GM21526 (cell line): Measurements from ENCODE around the gene KCNH2.

Experiments used
- ATAC-seq: cut with Tn5 transposase; IDR thresholded peaks from one replicate; pipeline ENCODE4 v1.9.1; 2021; ENCODE audit warnings: moderate library complexity; ENCODE audit not compliant: unreplicated experiment, low FRiP score

KCNH2 gene

GRCh38 chr7:150963707-150964559 lies 14.2 kb downstream of the KCNH2 start:
- ATAC-seq = no peak

DNA sequence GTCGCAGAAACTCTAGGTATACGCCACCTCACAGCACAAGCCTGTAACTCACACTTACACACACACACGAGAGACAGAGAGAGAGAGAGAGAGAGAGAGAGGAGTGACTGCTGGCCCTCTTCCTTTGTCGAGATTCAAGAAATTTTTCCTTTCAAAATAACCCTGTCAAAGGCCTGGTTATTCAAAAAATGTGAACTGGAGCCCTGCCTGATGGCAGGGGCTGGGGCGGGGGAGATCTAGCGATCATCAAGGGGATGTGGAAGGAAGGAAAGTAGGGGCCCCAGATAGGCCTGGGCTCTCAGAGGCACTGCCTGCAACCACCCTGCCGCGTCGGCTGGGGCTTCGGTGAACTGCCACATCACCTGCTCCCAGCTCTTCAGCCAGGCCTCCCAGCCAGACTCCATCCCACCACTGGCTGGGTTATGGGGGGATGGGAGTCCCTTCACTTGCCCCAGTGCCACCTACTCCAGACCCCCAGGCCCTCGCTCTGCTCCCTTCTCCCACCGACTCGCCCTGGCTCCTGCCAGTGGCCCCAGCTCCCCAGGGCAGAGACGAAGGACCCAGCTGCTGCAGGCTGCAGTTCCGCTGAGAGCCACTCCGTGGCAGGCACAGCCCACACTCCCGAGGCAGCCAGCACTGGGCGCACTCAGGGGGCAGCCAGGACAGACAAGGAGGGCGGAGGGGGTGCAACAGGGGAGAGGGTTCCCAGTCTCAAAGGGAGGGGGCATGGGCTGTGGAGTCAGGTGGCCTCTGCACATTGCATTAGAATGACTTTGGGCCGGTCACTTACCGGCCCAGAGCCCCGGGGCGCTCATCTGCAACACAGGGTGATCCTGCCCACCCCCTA lies 15.3 kb downstream of the KCNH2 start:
- ATAC-seq = no peak

- no peak for ATAC-seq
Measured at GRCh38 chr7:150962290-150962552, 15.9 kb downstream of the KCNH2 start.

DNA sequence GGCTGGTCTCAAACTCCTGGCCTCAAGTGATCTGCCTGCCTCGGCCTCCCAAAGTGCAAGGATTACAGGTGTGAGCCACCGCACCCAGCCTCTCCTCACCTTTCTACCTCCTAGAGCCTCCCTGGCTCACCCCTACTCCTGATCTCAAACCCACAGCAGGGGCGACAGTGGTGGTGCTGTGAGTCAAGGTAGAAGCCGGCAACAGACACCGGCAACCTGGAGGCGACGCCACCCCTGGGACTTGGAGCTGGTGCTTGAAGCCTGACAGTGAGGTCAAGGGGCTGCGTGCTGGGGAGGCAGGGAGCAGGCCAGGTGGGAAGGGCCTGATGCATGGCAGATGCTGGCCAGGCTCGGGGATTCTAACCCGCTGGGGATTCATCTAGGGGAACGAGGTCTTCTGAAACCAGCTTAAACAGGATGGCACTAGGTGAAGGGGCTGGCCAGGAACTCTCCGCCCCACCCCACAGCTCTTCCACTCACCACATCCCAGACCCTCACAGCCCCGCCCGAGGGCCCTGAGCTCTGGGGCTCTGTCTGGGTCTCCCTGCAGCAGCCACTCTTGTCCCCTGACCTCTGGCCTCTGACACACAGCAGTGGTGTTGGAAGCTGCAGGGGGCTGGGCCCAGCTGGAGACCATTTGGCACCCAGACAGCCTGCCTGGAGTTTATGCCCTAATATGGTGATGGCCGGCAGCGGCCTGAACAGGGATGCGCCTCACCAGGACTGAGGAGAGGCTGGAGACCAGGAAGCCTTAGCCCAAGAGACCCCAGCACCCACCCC lies 16.4 kb downstream of the KCNH2 start:
- ATAC-seq = no peak

DNA sequence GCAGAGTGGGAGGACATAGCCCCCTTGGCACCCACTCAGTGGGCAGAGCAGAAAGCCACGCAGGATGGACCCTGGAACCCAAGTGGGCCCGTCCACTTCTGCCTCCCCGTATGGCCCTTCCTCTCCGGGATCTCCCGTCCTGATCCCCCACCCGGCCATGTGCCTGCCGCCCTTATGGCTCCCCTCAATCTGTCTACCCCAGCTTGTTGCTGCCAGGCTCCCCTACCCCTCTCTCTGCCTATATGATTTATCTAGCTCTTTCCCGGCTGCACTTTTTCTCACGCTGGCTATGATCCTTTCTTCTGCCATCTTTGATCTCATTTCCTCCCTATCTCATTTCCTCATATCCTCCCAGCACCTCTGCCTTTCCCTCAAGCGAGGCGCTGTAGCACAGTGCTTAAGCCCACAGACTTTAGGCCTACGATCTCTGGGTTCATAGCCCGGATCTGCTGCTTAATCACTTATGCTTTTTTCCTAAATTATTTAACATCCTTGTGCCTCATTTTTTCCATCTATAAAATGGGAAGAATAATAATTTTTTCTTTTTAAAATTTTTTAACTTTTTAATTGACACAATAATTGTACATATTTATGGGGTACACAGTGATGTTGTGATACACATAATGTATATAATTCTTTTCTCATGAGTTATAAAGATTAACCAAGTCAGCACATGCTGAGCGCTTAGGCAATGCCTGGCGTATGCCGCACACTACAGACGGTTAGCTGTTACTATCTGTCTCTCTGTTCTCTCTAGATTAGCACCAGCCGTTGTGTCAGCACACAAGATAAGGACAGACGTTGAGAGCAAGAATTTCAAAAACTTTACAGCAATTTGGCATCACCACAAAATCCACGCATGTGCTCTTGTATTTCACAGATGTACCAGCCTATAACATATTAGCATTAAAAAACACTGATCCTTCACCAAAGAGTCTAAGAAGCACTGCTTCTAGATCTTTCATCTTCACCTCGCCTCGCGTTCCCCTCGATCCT lies 18.1 kb downstream of the KCNH2 start:
- ATAC-seq = no peak

GRCh38 chr7:150959081-150959480 lies 19.0 kb downstream of the KCNH2 start:
- no peak for ATAC-seq

- ATAC-seq = no peak
Measured at GRCh38 chr7:150958597-150958996, 19.5 kb downstream of the KCNH2 start.

GRCh38 chr7:150958062-150958552 lies 20.0 kb downstream of the KCNH2 start:
- no peak for ATAC-seq

GRCh38 chr7:150957133-150958020 lies 20.7 kb downstream of the KCNH2 start:
- ATAC-seq = no peak

DNA sequence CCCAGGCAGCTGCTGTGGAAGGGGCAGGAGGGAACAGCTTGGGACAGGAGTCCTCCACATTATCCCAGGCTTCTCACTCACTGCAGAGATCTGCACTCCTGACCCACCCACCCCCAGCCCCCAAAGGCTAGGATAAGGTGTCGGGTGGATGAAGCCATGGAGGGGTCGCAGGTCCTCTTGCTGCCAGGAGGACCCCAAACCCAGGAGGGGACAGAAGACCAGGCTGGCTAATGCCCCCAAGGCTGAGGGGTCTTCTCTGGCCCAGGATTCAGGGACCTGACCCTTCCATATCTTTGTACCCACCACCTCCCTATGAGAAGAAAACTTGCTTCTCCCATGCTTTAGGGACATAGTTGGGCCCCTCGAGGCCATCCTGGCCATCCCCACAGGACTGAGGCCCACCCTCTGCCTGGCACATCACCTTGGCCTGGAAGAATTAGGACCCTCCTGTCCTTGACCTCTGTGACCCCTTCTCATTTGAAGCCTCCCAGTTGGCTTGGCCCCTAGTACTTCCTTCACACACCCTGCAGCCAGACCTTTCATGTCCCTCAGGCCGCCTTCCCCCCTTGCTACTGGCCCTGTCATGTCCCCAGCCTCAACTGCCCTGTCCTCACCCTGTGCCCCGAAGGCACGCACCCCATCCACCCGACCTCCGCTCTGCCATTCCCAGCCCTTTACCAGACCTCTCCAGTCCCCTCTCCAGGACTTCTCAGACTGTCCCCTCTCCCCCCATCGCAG lies 21.6 kb downstream of the KCNH2 start:
- no peak for ATAC-seq

DNA sequence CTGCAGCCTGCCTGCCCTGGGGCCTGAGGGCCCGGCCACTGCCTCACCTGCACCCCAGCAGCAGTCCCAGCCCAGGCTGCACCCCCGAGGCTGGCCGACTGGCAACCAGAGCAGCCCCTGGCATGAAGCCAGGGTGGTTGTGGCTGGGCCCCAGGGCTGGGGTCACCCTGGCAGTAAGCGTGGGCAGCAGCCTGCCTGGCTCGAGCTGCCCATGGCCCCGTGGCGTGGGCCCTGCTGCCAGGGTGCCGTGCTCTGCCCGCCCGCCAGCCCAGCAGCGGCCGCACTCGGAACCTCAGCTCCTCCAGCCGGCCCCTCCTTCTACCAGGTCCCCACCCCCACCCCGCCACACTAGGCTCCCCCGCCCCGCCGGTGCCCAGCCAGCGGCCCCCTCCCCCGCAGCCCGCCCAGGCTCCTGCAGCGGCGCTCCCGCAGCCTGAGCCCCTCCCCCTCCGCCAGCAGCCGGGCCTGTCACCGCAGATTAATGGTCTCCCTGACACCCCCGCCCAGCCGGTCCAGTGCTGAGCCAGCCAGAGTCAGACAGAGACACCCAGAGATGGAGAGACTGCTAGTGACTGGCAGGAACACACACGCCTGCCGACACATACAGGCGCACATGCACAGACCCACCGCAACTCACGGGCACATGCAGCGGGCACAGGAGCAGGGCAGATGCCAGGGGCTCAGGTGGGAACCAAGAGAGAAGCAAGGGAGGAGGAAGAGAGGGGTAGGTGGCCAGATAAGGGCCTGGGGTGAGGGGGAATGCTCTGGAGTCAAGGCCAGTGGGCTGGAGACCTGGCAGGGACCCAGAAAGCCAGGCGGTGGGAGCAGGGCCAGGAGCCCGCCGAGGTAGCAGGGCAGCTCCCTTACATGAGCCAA lies 22.4 kb downstream of the KCNH2 start:
- no peak for ATAC-seq

DNA sequence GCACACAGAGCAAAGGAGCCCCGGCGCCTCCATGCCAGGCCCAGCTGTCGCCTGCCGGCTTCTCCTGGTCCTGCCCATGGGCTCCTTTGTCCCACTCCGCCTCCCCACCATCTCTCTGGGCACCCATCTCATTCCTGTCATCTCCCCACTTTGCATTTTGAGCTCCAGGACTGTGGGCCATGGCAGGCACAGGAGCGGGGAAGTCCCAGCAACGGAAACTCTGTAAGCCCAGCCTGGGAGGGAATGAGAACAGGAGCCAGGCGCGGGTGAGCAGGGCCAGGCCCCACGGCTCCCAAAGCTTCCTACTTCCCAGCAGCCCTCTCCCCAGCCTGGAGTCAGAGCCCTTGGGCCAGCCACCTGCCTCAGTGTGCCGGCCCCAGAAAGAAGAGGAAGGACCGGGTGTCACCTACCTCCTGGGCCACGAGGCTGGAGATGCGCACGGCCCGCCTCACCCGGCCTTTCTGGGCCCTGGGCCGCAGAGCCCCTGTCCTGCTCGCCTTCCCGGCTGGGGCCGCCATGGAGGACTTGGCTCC lies 23.1 kb downstream of the KCNH2 start:
- ATAC-seq = no peak

- no peak for ATAC-seq
Measured at GRCh38 chr7:150954201-150954985, 23.7 kb downstream of the KCNH2 start.

GRCh38 chr7:150953061-150953997 lies 24.8 kb downstream of the KCNH2 start:
- ATAC-seq = no peak
